H1 (cell line): ENCODE measurements around the gene HNRNPU. TPM values are rescaled to one million over a fixed set of nuclear protein-coding genes. Genes with fewer than 3 reads are reported as not detected.
A peak's percentile ranks its signal among the peaks of the same experiment; 100 is the strongest.

Experiments
- CTCF ChIA-PET: fragments of 300-600 bp; sonication (Branson Sonifier 250); formaldehyde crosslinking; loops from one replicate; lab custom pipeline; 2021; ENCODE audit not compliant: partially characterized antibody; lab: Charles Lee
- POLR2A ChIA-PET: fragments of 300-600 bp; sonication (Branson Sonifier 250); formaldehyde crosslinking; loops from one replicate; lab custom pipeline; 2021; ENCODE audit warnings: inconsistent platforms; ENCODE audit not compliant: partially characterized antibody; lab: Charles Lee
- DNase-seq, 2 experiments: peaks; one replicate each; pipeline versions ENCODE4 v3.0.0 to v3.0.0-alpha.2; 2010 to 2022; ENCODE audit warnings: low spot score in 2 of 2, low read depth in 1 of 2, mixed read lengths in 1 of 2
- FAIRE-seq: peaks from 2 replicates; lab custom pipeline; 2011; peaks lifted over from hg19 to GRCh38; lab: Jason Lieb, UNC
- H2AFZ ChIP-seq: 2 replicates; pipeline ENCODE4 v1.8.1; 2012; ENCODE audit warnings: low read length, inconsistent platforms
- H2AK5ac ChIP-seq: 2 replicates; pipeline ENCODE4 v1.6.1; 2013; ENCODE audit warnings: low read depth, low read length
- H2BK120ac ChIP-seq: replicated peaks from 2 replicates; pipeline ENCODE3; 2013; ENCODE audit warnings: low read depth, low read length, inconsistent platforms
- H2BK12ac ChIP-seq: 2 replicates; pipeline ENCODE4 v1.6.1; 2013; ENCODE audit warnings: low read depth, low read length
- H2BK15ac ChIP-seq: 2 replicates; pipeline ENCODE4 v1.6.1; 2013; ENCODE audit warnings: low read length
- H2BK20ac ChIP-seq: 2 replicates; pipeline ENCODE4 v1.6.1; 2013; ENCODE audit warnings: low read length
- H2BK5ac ChIP-seq: 2 replicates; pipeline ENCODE4 v1.6.1; 2013; ENCODE audit warnings: low read depth, low read length
- H3K14ac ChIP-seq: 2 replicates; pipeline ENCODE4 v1.6.1; 2013; ENCODE audit warnings: inconsistent platforms; ENCODE audit not compliant: insufficient read length
- H3K18ac ChIP-seq: 2 replicates; pipeline ENCODE4 v1.6.1; 2013; ENCODE audit warnings: low read length; ENCODE audit errors: extremely low read depth
- H3K23ac ChIP-seq: 2 replicates; pipeline ENCODE4 v1.6.1; 2013; ENCODE audit warnings: inconsistent platforms; ENCODE audit not compliant: insufficient read length
- H3K23me2 ChIP-seq: 2 replicates; pipeline ENCODE4 v1.6.1; 2013; ENCODE audit warnings: low read depth, low read length
- H3K27ac ChIP-seq: 2 replicates; pipeline ENCODE4 v1.6.1; 2011; ENCODE audit warnings: low read depth, low read length, inconsistent platforms
- H3K27me3 ChIP-seq, 4 experiments: replicated peaks in 1 of 4; 1 replicate in 1 of 4; 2 replicates in 3 of 4; pipeline versions ENCODE4 v1.6.1 to v1.8.1; 2011 to 2013; ENCODE audit warnings: low read length in 3 of 4, mild to moderate bottlenecking in 3 of 4, inconsistent platforms in 2 of 4, mixed read lengths in 2 of 4, moderate library complexity in 1 of 4; ENCODE audit not compliant: control insufficient read depth in 3 of 4, insufficient read depth in 3 of 4; ENCODE audit errors: extremely low read depth in 1 of 4
- H3K36me3 ChIP-seq, 4 experiments: 2 replicates each; pipeline versions ENCODE4 v1.6.1 to v1.8.1; 2011 to 2013; ENCODE audit warnings: mild to moderate bottlenecking in 4 of 4, low read length in 3 of 4, moderate library complexity in 2 of 4, control low read depth in 1 of 4, inconsistent platforms in 1 of 4; ENCODE audit not compliant: insufficient read depth in 4 of 4, control insufficient read depth in 2 of 4
- H3K4ac ChIP-seq: replicated peaks from 2 replicates; pipeline ENCODE3; 2013; ENCODE audit warnings: low read length, low read depth, mixed read lengths, inconsistent platforms; ENCODE audit not compliant: insufficient read length
- H3K4me1 ChIP-seq, 4 experiments: replicated peaks in 1 of 4; 1 replicate in 1 of 4; 2 replicates in 3 of 4; pipeline versions ENCODE4 v1.6.1 to v1.8.1; 2011 to 2013; ENCODE audit warnings: low read length in 3 of 4, inconsistent platforms in 2 of 4, mixed read lengths in 1 of 4; ENCODE audit not compliant: insufficient read depth in 4 of 4, control insufficient read depth in 3 of 4
- H3K4me2 ChIP-seq, 2 experiments: 2 replicates each; pipeline versions ENCODE4 v1.6.1 to v1.8.1; 2011 to 2013; ENCODE audit warnings: low read depth in 2 of 2, low read length in 2 of 2, control low read depth in 1 of 2, inconsistent platforms in 1 of 2, mild to moderate bottlenecking in 1 of 2; ENCODE audit not compliant: insufficient read depth in 1 of 2
- H3K4me3 ChIP-seq, 4 experiments: fragments of 200-600, 300-600 bp in 1 of 4; sonication (generic), shearing (Covaris generic), sonication (Bioruptor Twin) in 1 of 4; 2 replicates each; pipeline versions ENCODE4 v1.5.1 to v1.8.1; 2011 to 2016; ENCODE audit warnings: low read length in 4 of 4, low read depth in 3 of 4, control low read depth in 2 of 4, inconsistent platforms in 2 of 4, mild to moderate bottlenecking in 2 of 4, mixed read lengths in 1 of 4, moderate library complexity in 1 of 4; ENCODE audit not compliant: insufficient read depth in 2 of 4; ENCODE audit errors: extremely low read depth in 1 of 4
- H3K56ac ChIP-seq: replicated peaks from 2 replicates; pipeline ENCODE3; 2013; ENCODE audit warnings: low read depth, mild to moderate bottlenecking, mixed read lengths, low read length, inconsistent platforms; ENCODE audit not compliant: insufficient read length
- H3K79me1 ChIP-seq: 2 replicates; pipeline ENCODE4 v1.6.1; 2013; ENCODE audit warnings: low read depth, low read length, control low read depth
- H3K79me2 ChIP-seq, 2 experiments: 2 replicates each; pipeline versions ENCODE4 v1.6.1 to v1.8.1; 2012 to 2013; ENCODE audit warnings: low read length in 2 of 2, mild to moderate bottlenecking in 2 of 2, inconsistent platforms in 1 of 2; ENCODE audit not compliant: insufficient read depth in 2 of 2, control insufficient read depth in 1 of 2
- H3K9ac ChIP-seq, 4 experiments: replicated peaks in 1 of 4; 1 replicate in 1 of 4; 2 replicates in 3 of 4; pipeline versions ENCODE4 v1.6.1 to v1.8.1; 2011 to 2013; ENCODE audit warnings: low read depth in 3 of 4, low read length in 3 of 4, control low read depth in 2 of 4, mild to moderate bottlenecking in 2 of 4, moderate library complexity in 2 of 4, inconsistent platforms in 1 of 4; ENCODE audit errors: extremely low read depth in 1 of 4
- H3K9me3 ChIP-seq, 2 experiments: 2 replicates each; pipeline versions ENCODE4 v1.6.1 to v1.8.1; 2012 to 2013; ENCODE audit warnings: mild to moderate bottlenecking in 2 of 2, moderate library complexity in 2 of 2, control low read depth in 1 of 2, inconsistent platforms in 1 of 2, low read depth in 1 of 2, low read length in 1 of 2, mixed read lengths in 1 of 2; ENCODE audit not compliant: insufficient read depth in 2 of 2
- H4K20me1 ChIP-seq, 2 experiments: replicated peaks in 1 of 2; 2 replicates each; pipeline versions ENCODE3 to v1.8.1; 2011 to 2013; ENCODE audit warnings: inconsistent platforms in 2 of 2, low read length in 2 of 2, mild to moderate bottlenecking in 1 of 2; ENCODE audit not compliant: insufficient read depth in 2 of 2, control insufficient read depth in 1 of 2
- H4K5ac ChIP-seq: 2 replicates; pipeline ENCODE4 v1.6.1; 2013; ENCODE audit warnings: low read length, low read depth, mixed read lengths, inconsistent platforms; ENCODE audit not compliant: insufficient read length
- H4K8ac ChIP-seq: 2 replicates; pipeline ENCODE4 v1.8.0; 2013; ENCODE audit warnings: mild to moderate bottlenecking, moderate library complexity, low read length, inconsistent platforms; ENCODE audit not compliant: insufficient read depth; ENCODE audit errors: extremely low read depth
- H4K91ac ChIP-seq: replicated peaks from 2 replicates; pipeline ENCODE3; 2013; ENCODE audit warnings: low read length, mixed read lengths, inconsistent platforms; ENCODE audit not compliant: insufficient read length
- BACH1 ChIP-seq: IDR thresholded peaks from 2 replicates; pipeline ENCODE4 v1.6.1; 2012; ENCODE audit warnings: low read length, improper control_type of control experiment
- HDAC2 ChIP-seq, 2 experiments: fragments of 300-600 bp in 1 of 2; sonication (generic) in 1 of 2; IDR thresholded peaks; 2 replicates each; pipeline ENCODE4 v1.6.1; 2011 to 2012; ENCODE audit warnings: low read depth in 2 of 2, low read length in 2 of 2, mild to moderate bottlenecking in 2 of 2, moderate library complexity in 2 of 2, borderline replicate concordance in 1 of 2, inconsistent platforms in 1 of 2
- WGBS, 2 experiments: shearing (Covaris generic) in 1 of 2; methylation state at CpG; one replicate each; pipeline versions ENCODE4 v1.1.6 to v1.1.7; 2013 to 2015; ENCODE audit warnings: low lambda C conversion rate in 2 of 2, mixed read lengths in 2 of 2, inconsistent platforms in 1 of 2, low coverage in 1 of 2, missing lambda C conversion rate in 1 of 2; ENCODE audit not compliant: insufficient replicate concordance in 2 of 2, insufficient coverage in 1 of 2, insufficient read length in 1 of 2; ENCODE audit errors: extremely low coverage in 1 of 2, missing lambda C conversion rate in 1 of 2; 5-methylcytosine and 5-hydroxymethylcytosine counted together
- polyA plus RNA-seq, 7 experiments: library from polyadenylated mRNA; depleted of rRNA in 3 of 7; stranded (reverse) in 5 of 7; unstranded in 2 of 7; fragments of >200 nt in 5 of 7; fragments of 200-250 nt in 2 of 7; gene quantifications; 1 replicate in 5 of 7; 2 replicates in 1 of 7; 4 replicates in 1 of 7; pipeline versions ENCODE4 v1.2.1 to v1.2.3, GENCODE V29; 2011 to 2013; ENCODE audit warnings: missing spikeins in 2 of 7, mixed read lengths in 2 of 7
- total RNA-seq: library from RNA; stranded (reverse); fragmentation: NEBNext Ultra II Directional; extraction: Animal tissue kit (Norgen Biotek cat#: 25700); gene quantifications from 2 replicates; pipeline ENCODE4 v1.2.1, GENCODE V29; 2021

The HNRNPU gene
- total and polyA plus RNA-seq, 2 of the 8 experiments (the other 6 are each of a cell fraction or from before 2014, with no cell fraction given), result 95.6 to 606 TPM

GRCh38 chr1:244897476-244898254 lies 33.3 kb upstream of the HNRNPU start:
- no peak overlapping the region; the same call in 1 of the 2 replicates for H3K18ac ChIP-seq
- H3K14ac ChIP-seq, result no peak overlapping the region
- no peak overlapping the region for H3K9ac ChIP-seq
- no peak overlapping the region for H4K5ac ChIP-seq
- H2BK120ac ChIP-seq, result no peak overlapping the region
- ChIA-PET CTCF (interaction anchor here (0.5 to 1.1 kb wide), 2 partner anchors 19 to 145 kb away, joined by 3 read pairs; no protein-coding TSS in a partner anchor), POLR2A (no interaction called here)
- 89% methylated on average over 15 of the region's 15 CpGs; no CpG with 5 or more reads in 1 of the 2 experiments for WGBS, 2 experiments
- H2BK20ac ChIP-seq, result no peak overlapping the region
- no peak overlapping the region for H2BK5ac ChIP-seq
- no peak for FAIRE-seq
- H2BK12ac ChIP-seq, result no peak overlapping the region
- H4K8ac ChIP-seq, result no peak overlapping the region; the same call in 1 of the 2 replicates
- no peak overlapping the region for H4K91ac ChIP-seq
- peaks cover 0 to 1% of the 10 kb centered on the region in 2 experiments for H4K20me1 ChIP-seq
- H2AK5ac ChIP-seq, result no peak overlapping the region
- H3K9me3 ChIP-seq, result no peaks in the 10 kb centered on the region
- H3K4me3 ChIP-seq, result no peak overlapping the region
- no peak overlapping the region for H2BK15ac ChIP-seq
- no peaks in the 10 kb centered on the region for H3K27me3 ChIP-seq
- H3K4me1 ChIP-seq, result peaks cover 0 to 4% (median under 1%) of the 10 kb centered on the region in 4 experiments; a peak in 2 of 7 replicates
- H3K4ac ChIP-seq, result no peak overlapping the region
- DNase-seq, result no peak
- H3K79me2 ChIP-seq, result no peaks in the 10 kb centered on the region
- H2AFZ ChIP-seq, result 0 out of 2 replicates have a peak overlapping the region, but pooled peaks have one; percentile 31
- H3K27ac ChIP-seq, result no peak overlapping the region
- TF ChIP-seq BACH1 (no peak), HDAC2 (IDR thresholded peaks at IDR 0.05; ENCODE audit: borderline replicate concordance in 1 of 2, low read depth in 2 of 2, low read length in 2 of 2) (no peak)
- H3K23ac ChIP-seq, result no peak overlapping the region
- peaks cover under 1% of the 10 kb centered on the region; the same call in 1 of the 2 replicates for H3K23me2 ChIP-seq
- H3K4me2 ChIP-seq, result no peak overlapping the region
- no peaks in the 10 kb centered on the region for H3K36me3 ChIP-seq
- H3K56ac ChIP-seq, result no peak overlapping the region
- no peaks in the 10 kb centered on the region for H3K79me1 ChIP-seq
